ENCODE data around the gene EIF4E3. TPM values are rescaled to one million over a fixed set of nuclear protein-coding genes. Genes with fewer than 3 reads are reported as not detected.

EIF4E3 gene
- total RNA-seq, 4 donors from 2014 or later: 12.4 to 52.2 (median 23.0) TPM

- Histone ChIP-seq H3K9me3 (no peaks in the 10 kb centered on the region), H3K36me3 (no peaks in the 10 kb centered on the region), H3K27ac (no peak overlapping the region), H3K27me3 (no peaks in the 10 kb centered on the region), H3K4me3 (no peak overlapping the region), H3K4me1 (peaks cover 0 to 5% of the 10 kb centered on the region in 2 donors)
- no peak for DNase-seq
- TF ChIP-seq POLR2A (IDR thresholded peaks at IDR 0.05): no peak
- intact Hi-C loops (cut with DNase I; ENCODE audit: low total_unique reads): no loop called here
These were observed 39.5 kb downstream of the EIF4E3 start for GRCh38 chr3:71685686-71686085.

- no peak overlapping the region for H3K4me3 ChIP-seq
- H3K27me3 ChIP-seq: no peaks in the 10 kb centered on the region
- DNase-seq: peak; percentile 31 to 65
- TF ChIP-seq POLR2A (IDR thresholded peaks at IDR 0.05) (no peak), CTCF (IDR thresholded peaks at IDR 0.05) (no peak)
- peaks cover 0 to 5% of the 10 kb centered on the region in 2 donors for H3K4me1 ChIP-seq
- no peaks in the 10 kb centered on the region for H3K36me3 ChIP-seq
- intact Hi-C loops (cut with DNase I; ENCODE audit: low total_unique reads): no loop called here
- peak overlapping the region; percentile 23 to 50 for H3K27ac ChIP-seq
- H3K9me3 ChIP-seq: no peaks in the 10 kb centered on the region
These were observed 40.3 kb downstream of the EIF4E3 start for GRCh38 chr3:71684757-71685386.

GRCh38 chr3:71684046-71684756, 41.0 kb downstream of the EIF4E3 start:
- Histone ChIP-seq H3K36me3 (no peaks in the 10 kb centered on the region), H3K9me3 (no peaks in the 10 kb centered on the region), H3K4me3 (no peak overlapping the region), H3K27me3 (no peaks in the 10 kb centered on the region), H3K4me1 (peaks cover 0 to 5% of the 10 kb centered on the region in 2 donors), H3K27ac (peak overlapping the region; percentile 23 to 50)
- no peak for DNase-seq
- TF ChIP-seq POLR2A (IDR thresholded peaks at IDR 0.05) (no peak), CTCF (IDR thresholded peaks at IDR 0.05) (no peak)
- intact Hi-C loops (cut with DNase I; ENCODE audit: low total_unique reads): no loop called here

- peak overlapping the region; percentile 25 to 63 for H3K27ac ChIP-seq
- peak; percentile 59 for DNase-seq
- intact Hi-C loops (cut with DNase I; ENCODE audit: low total_unique reads): no loop called here
- H3K27me3 ChIP-seq: no peaks in the 10 kb centered on the region
- H3K36me3 ChIP-seq: no peaks in the 10 kb centered on the region
- H3K4me1 ChIP-seq: peaks cover 0 to 5% of the 10 kb centered on the region in 2 donors
- H3K9me3 ChIP-seq: no peaks in the 10 kb centered on the region
- H3K4me3 ChIP-seq: no peak overlapping the region
- peak; percentile 55 to 62 (median 58) for TF ChIP-seq CTCF (IDR thresholded peaks at IDR 0.05)
- no peak for TF ChIP-seq POLR2A (IDR thresholded peaks at IDR 0.05)
These were observed 44.0 kb downstream of the EIF4E3 start for GRCh38 chr3:71681224-71681668.

- intact Hi-C loops (cut with DNase I; ENCODE audit: low total_unique reads): no loop called here
- Histone ChIP-seq H3K27me3 (no peaks in the 10 kb centered on the region), H3K9me3 (no peaks in the 10 kb centered on the region), H3K36me3 (no peaks in the 10 kb centered on the region), H3K27ac (peak overlapping the region; percentile 25 to 63), H3K4me3 (peak overlapping the region in 1 of 2 donors; percentile 0), H3K4me1 (peaks cover 0 to 5% of the 10 kb centered on the region in 2 donors)
- no peak for TF ChIP-seq POLR2A (IDR thresholded peaks at IDR 0.05)
- no peak for TF ChIP-seq CTCF (IDR thresholded peaks at IDR 0.05)
- DNase-seq: no peak
These were observed 44.6 kb downstream of the EIF4E3 start for GRCh38 chr3:71680603-71681002.

Data from uterus (tissue), 4 donors.